Peyer's patch (tissue), 4 donors: Measurements from ENCODE around the gene FAM219A. TPM values are rescaled to one million over a fixed set of nuclear protein-coding genes. Genes with fewer than 3 reads are reported as not detected.

Source experiments
- DNase-seq, 3 donors: peaks; one replicate each; pipeline ENCODE4 v3.0.0-alpha.2; 2017 to 2019
- H3K27ac ChIP-seq, 4 donors: fragments of 200-600 bp; sonication (generic); one replicate each; pipeline ENCODE4 v1.5.1; 2016 to 2019
- H3K27me3 ChIP-seq, 2 donors: fragments of 200-600 bp; sonication (generic); one replicate each; pipeline ENCODE4 v1.5.1; 2019
- H3K36me3 ChIP-seq, 3 donors: fragments of 200-600 bp; sonication (generic); one replicate each; pipeline ENCODE4 v1.5.1; 2016 to 2019
- H3K4me1 ChIP-seq, 4 donors: fragments of 200-600 bp; sonication (generic); one replicate each; pipeline ENCODE4 v1.5.1; 2016 to 2019
- H3K4me3 ChIP-seq, 4 donors: fragments of 200-600 bp; sonication (generic); 1 replicate in 3 of 4; 2 replicates in 1 of 4; pipeline ENCODE4 v1.5.1; 2016 to 2019; ENCODE audit warnings: mild to moderate bottlenecking in 1 of 4
- H3K9me3 ChIP-seq, 4 donors: fragments of 200-600 bp; sonication (generic); one replicate each; pipeline ENCODE4 v1.5.1; 2016 to 2019; ENCODE audit warnings: mild to moderate bottlenecking in 1 of 4
- CTCF ChIP-seq, 6 experiments: fragments of 450-650 bp in 4 of 6; fragments of 200-600 bp in 2 of 6; sonication (generic) in 1 of 6; IDR thresholded peaks; one replicate each; pipeline ENCODE4 v1.5.1; 2017 to 2019; ENCODE audit warnings: antibody characterized with exemption in 6 of 6, mild to moderate bottlenecking in 3 of 6, moderate library complexity in 1 of 6
- POLR2A ChIP-seq, 2 donors: fragments of 450-650 bp; IDR thresholded peaks; one replicate each; pipeline ENCODE4 v1.5.1; 2017; ENCODE audit warnings: antibody characterized with exemption in 2 of 2, mild to moderate bottlenecking in 2 of 2, moderate library complexity in 2 of 2
- total RNA-seq, 4 donors: library from RNA; depleted of rRNA; stranded (reverse); fragments of >200 nt; gene quantifications; one replicate each; pipeline ENCODE4 v1.1.0, GENCODE V29; 2016

The FAM219A gene
- total RNA-seq, 4 donors from 2014 or later: 6.0 to 13.2 (median 9.5) TPM

- H3K27me3 ChIP-seq: no peaks in the 10 kb centered on the region
- TF ChIP-seq POLR2A (IDR thresholded peaks at IDR 0.05) (no peak), CTCF (IDR thresholded peaks at IDR 0.05) (no peak)
- H3K9me3 ChIP-seq: no peaks in the 10 kb centered on the region
- H3K4me3 ChIP-seq: no peak overlapping the region
- H3K36me3 ChIP-seq: no peaks in the 10 kb centered on the region
- H3K4me1 ChIP-seq: no peaks in the 10 kb centered on the region
- H3K27ac ChIP-seq: no peak overlapping the region
- no peak for DNase-seq
Observed at GRCh38 chr9:34451545-34451944, 6.8 kb downstream of the FAM219A start.

- no peaks in the 10 kb centered on the region for H3K4me1 ChIP-seq
- H3K36me3 ChIP-seq: no peaks in the 10 kb centered on the region
- H3K9me3 ChIP-seq: no peaks in the 10 kb centered on the region
- DNase-seq: no peak
- H3K4me3 ChIP-seq: no peak overlapping the region
- H3K27ac ChIP-seq: no peak overlapping the region
- no peak for TF ChIP-seq CTCF (IDR thresholded peaks at IDR 0.05)
- TF ChIP-seq POLR2A (IDR thresholded peaks at IDR 0.05): no peak
- H3K27me3 ChIP-seq: no peaks in the 10 kb centered on the region
Observed at GRCh38 chr9:34451135-34451534, 7.2 kb downstream of the FAM219A start.

GRCh38 chr9:34450644-34451043, 7.7 kb downstream of the FAM219A start:
- H3K4me3 ChIP-seq: no peak overlapping the region
- TF ChIP-seq POLR2A (IDR thresholded peaks at IDR 0.05) (no peak), CTCF (IDR thresholded peaks at IDR 0.05) (no peak)
- H3K4me1 ChIP-seq: no peaks in the 10 kb centered on the region
- no peaks in the 10 kb centered on the region for H3K27me3 ChIP-seq
- no peak for DNase-seq
- no peak overlapping the region for H3K27ac ChIP-seq
- no peaks in the 10 kb centered on the region for H3K9me3 ChIP-seq
- H3K36me3 ChIP-seq: no peaks in the 10 kb centered on the region

- no peaks in the 10 kb centered on the region for H3K4me1 ChIP-seq
- H3K9me3 ChIP-seq: no peaks in the 10 kb centered on the region
- no peak for DNase-seq
- no peak overlapping the region for H3K4me3 ChIP-seq
- no peaks in the 10 kb centered on the region for H3K27me3 ChIP-seq
- H3K36me3 ChIP-seq: no peaks in the 10 kb centered on the region
- no peak overlapping the region for H3K27ac ChIP-seq
- TF ChIP-seq POLR2A (IDR thresholded peaks at IDR 0.05): no peak
- TF ChIP-seq CTCF (IDR thresholded peaks at IDR 0.05): no peak
Observed at GRCh38 chr9:34446951-34447350, 11.4 kb downstream of the FAM219A start.

- no peaks in the 10 kb centered on the region for H3K27me3 ChIP-seq
- H3K36me3 ChIP-seq: no peaks in the 10 kb centered on the region
- no peaks in the 10 kb centered on the region for H3K4me1 ChIP-seq
- H3K27ac ChIP-seq: no peak overlapping the region
- no peaks in the 10 kb centered on the region for H3K9me3 ChIP-seq
- no peak overlapping the region for H3K4me3 ChIP-seq
- no peak for DNase-seq
- no peak for TF ChIP-seq CTCF (IDR thresholded peaks at IDR 0.05)
- TF ChIP-seq POLR2A (IDR thresholded peaks at IDR 0.05): no peak
Observed at GRCh38 chr9:34446468-34446891, 11.9 kb downstream of the FAM219A start.

GRCh38 chr9:34443976-34444375, 14.4 kb downstream of the FAM219A start:
- TF ChIP-seq POLR2A (IDR thresholded peaks at IDR 0.05): no peak
- no peak for TF ChIP-seq CTCF (IDR thresholded peaks at IDR 0.05)
- no peak overlapping the region for H3K4me3 ChIP-seq
- DNase-seq: no peak
- no peaks in the 10 kb centered on the region for H3K27me3 ChIP-seq
- H3K4me1 ChIP-seq: no peaks in the 10 kb centered on the region
- H3K36me3 ChIP-seq: no peaks in the 10 kb centered on the region
- no peaks in the 10 kb centered on the region for H3K9me3 ChIP-seq
- H3K27ac ChIP-seq: no peak overlapping the region
